ENCODE measurements around the gene GPC3. TPM values are rescaled to one million over a fixed set of nuclear protein-coding genes. Genes with fewer than 3 reads are reported as not detected.
A peak's percentile ranks its signal among the peaks of the same experiment; 100 is the strongest.
"Not testable (repeated sequence)": the region's sequence is repeated elsewhere in the genome, so short reads cannot be mapped to it uniquely, and the experiment has no call there.

Gene GPC3
- total RNA-seq, 1 experiment from 2014 or later: 233 TPM

DNA sequence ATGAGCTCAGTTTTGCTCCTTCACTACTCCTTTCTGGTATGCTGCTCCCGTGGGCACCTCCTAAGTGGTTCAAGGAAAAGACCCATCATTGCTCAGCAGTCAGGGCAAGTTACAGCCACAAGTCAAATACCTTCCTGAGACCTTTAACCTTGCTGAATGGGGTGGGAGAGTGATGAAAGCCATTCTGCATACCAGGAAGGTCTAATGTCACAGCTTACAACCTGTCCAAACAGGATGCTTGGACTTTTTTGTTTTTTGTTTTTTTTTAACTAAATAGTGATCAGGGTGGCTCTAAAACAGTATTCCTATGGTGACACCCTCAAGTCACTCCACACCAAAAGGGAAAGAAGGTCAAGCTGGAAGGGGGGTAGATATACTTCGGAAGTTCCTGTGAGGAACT lies 93.1 kb downstream of the GPC3 start:
- H3K4me3 ChIP-seq (ENCODE audit: low read depth, low read length): no peak overlapping the region
- CTCF ChIA-PET: no interaction called here
- no peaks in the 10 kb centered on the region for H3K36me3 ChIP-seq (ENCODE audit: control insufficient read depth, insufficient read depth, low read length)
- Mint-ChIP-seq H3K4me1 (ENCODE audit: low read depth, unreplicated experiment) (peaks cover 8% of the 10 kb centered on the region), H3K27me3 (ENCODE audit: insufficient read depth, unreplicated experiment) (no peaks in the 10 kb centered on the region), H3K27ac (ENCODE audit: unreplicated experiment) (peak overlapping the region; percentile 96), H3K36me3 (ENCODE audit: insufficient read depth, unreplicated experiment) (peaks cover 13% of the 10 kb centered on the region), H3K9me3 (ENCODE audit: unreplicated experiment) (no peaks in the 10 kb centered on the region), H3K4me3 (ENCODE audit: unreplicated experiment) (peak overlapping the region; percentile 68)
- H3K9me3 ChIP-seq: no peaks in the 10 kb centered on the region
- DNase-seq: peak; percentile 71 to 80
- no peak for TF ChIP-seq CTCF (IDR thresholded peaks at IDR 0.05; ENCODE audit: insufficient read depth in 1 of 2, low read depth in 1 of 2, low read length in 1 of 2, severe bottlenecking in 1 of 2, unreplicated experiment in 1 of 2)
- POLR2A ChIA-PET: interaction anchor here (0.6 kb wide), 1 partner anchor 1497 kb away, joined by 3 read pairs; no protein-coding TSS in a partner anchor
- H3K4me1 ChIP-seq: peaks cover 13% of the 10 kb centered on the region
- no peaks in the 10 kb centered on the region for H3K27me3 ChIP-seq (replicated peaks; ENCODE audit: control insufficient read depth, insufficient read depth, low read length)
- BruUV-seq (replicated peaks): no TSS peak
- intact Hi-C loops (cut with micrococcal nuclease; ENCODE audit: unreplicated experiment): loop anchor here (1.0 to 2.0 kb wide), 2 partner anchors 8 to 20 kb away; no protein-coding TSS in a partner anchor

GRCh38 chrX:133888984-133889383 lies 96.4 kb downstream of the GPC3 start:
- no TSS peak for BruUV-seq (replicated peaks)
- Histone ChIP-seq H3K9me3 (no peaks in the 10 kb centered on the region), H3K4me3 (ENCODE audit: low read depth, low read length) (no peak overlapping the region), H3K36me3 (ENCODE audit: control insufficient read depth, insufficient read depth, low read length) (no peaks in the 10 kb centered on the region), H3K4me1 (peaks cover 28% of the 10 kb centered on the region), H3K27me3 (replicated peaks; ENCODE audit: control insufficient read depth, insufficient read depth, low read length) (no peaks in the 10 kb centered on the region)
- Mint-ChIP-seq H3K27ac (ENCODE audit: unreplicated experiment) (no peak overlapping the region), H3K27me3 (ENCODE audit: insufficient read depth, unreplicated experiment) (no peaks in the 10 kb centered on the region), H3K4me1 (ENCODE audit: low read depth, unreplicated experiment) (peaks cover 8% of the 10 kb centered on the region), H3K4me3 (ENCODE audit: unreplicated experiment) (no peak overlapping the region), H3K9me3 (ENCODE audit: unreplicated experiment) (no peaks in the 10 kb centered on the region), H3K36me3 (ENCODE audit: insufficient read depth, unreplicated experiment) (peaks cover 8% of the 10 kb centered on the region)
- no peak for DNase-seq
- no peak for TF ChIP-seq CTCF (IDR thresholded peaks at IDR 0.05; ENCODE audit: insufficient read depth in 1 of 2, low read depth in 1 of 2, low read length in 1 of 2, severe bottlenecking in 1 of 2, unreplicated experiment in 1 of 2)
- POLR2A ChIA-PET: no interaction called here
- CTCF ChIA-PET: no interaction called here
- intact Hi-C loops (cut with micrococcal nuclease; ENCODE audit: unreplicated experiment): no loop called here

GRCh38 chrX:133888084-133888483 lies 97.3 kb downstream of the GPC3 start:
- H3K36me3 ChIP-seq (ENCODE audit: control insufficient read depth, insufficient read depth, low read length); H3K27me3 ChIP-seq (replicated peaks; ENCODE audit: control insufficient read depth, insufficient read depth, low read length); H3K27ac Mint-ChIP-seq (ENCODE audit: unreplicated experiment); H3K4me3 ChIP-seq (ENCODE audit: low read depth, low read length); H3K27me3 Mint-ChIP-seq (ENCODE audit: insufficient read depth, unreplicated experiment); H3K36me3 Mint-ChIP-seq (ENCODE audit: insufficient read depth, unreplicated experiment); CTCF ChIA-PET; H3K9me3 ChIP-seq; H3K4me1 Mint-ChIP-seq (ENCODE audit: low read depth, unreplicated experiment); intact Hi-C loops (cut with micrococcal nuclease; ENCODE audit: unreplicated experiment); DNase-seq; POLR2A ChIA-PET; H3K4me3 Mint-ChIP-seq (ENCODE audit: unreplicated experiment); BruUV-seq (replicated peaks); H3K9me3 Mint-ChIP-seq (ENCODE audit: unreplicated experiment): not testable (repeated sequence)
- H3K4me1 ChIP-seq: peaks cover 34% of the 10 kb centered on the region
